HG02678 (cell line): Measurements from ENCODE around the gene ANKRD16.
A peak's percentile ranks its signal among the peaks of the same experiment; 100 is the strongest.

ENCODE experiments used
- ATAC-seq: cut with Tn5 transposase; IDR thresholded peaks from one replicate; pipeline ENCODE4 v1.9.1; 2021; ENCODE audit warnings: mild to moderate bottlenecking, moderate library complexity; ENCODE audit not compliant: unreplicated experiment

Gene ANKRD16

GRCh38 chr10:5904227-5904626 lies 14.5 kb upstream of the ANKRD16 start:
- ATAC-seq: peak; percentile 95

- no peak for ATAC-seq
Measured at GRCh38 chr10:5903563-5903962, 13.9 kb upstream of the ANKRD16 start.

- no peak for ATAC-seq
Measured at GRCh38 chr10:5902511-5903274, 13.0 kb upstream of the ANKRD16 start.

GRCh38 chr10:5900247-5900646 lies 10.6 kb upstream of the ANKRD16 start:
- no peak for ATAC-seq

- no peak for ATAC-seq
Measured at GRCh38 chr10:5898163-5898562, 8.5 kb upstream of the ANKRD16 start.

GRCh38 chr10:5897504-5897903 lies 7.8 kb upstream of the ANKRD16 start:
- ATAC-seq: no peak

GRCh38 chr10:5897053-5897340 lies 7.3 kb upstream of the ANKRD16 start:
- no peak for ATAC-seq

GRCh38 chr10:5896208-5897052 lies 6.7 kb upstream of the ANKRD16 start:
- no peak for ATAC-seq

- peak; percentile 82 for ATAC-seq
Measured at GRCh38 chr10:5895804-5896203, 6.1 kb upstream of the ANKRD16 start.

- ATAC-seq: no peak
Measured at GRCh38 chr10:5895365-5895764, 5.7 kb upstream of the ANKRD16 start.

- ATAC-seq: no peak
Measured at GRCh38 chr10:5894873-5895272, 5.2 kb upstream of the ANKRD16 start.

GRCh38 chr10:5894403-5894802 lies 4.7 kb upstream of the ANKRD16 start:
- no peak for ATAC-seq

- no peak for ATAC-seq
Measured at GRCh38 chr10:5893321-5893720, 3.6 kb upstream of the ANKRD16 start.

- no peak for ATAC-seq
Measured at GRCh38 chr10:5892007-5892406, 2.3 kb upstream of the ANKRD16 start.

- ATAC-seq: no peak
Measured at GRCh38 chr10:5891009-5891408, 1.3 kb upstream of the ANKRD16 start.

- ATAC-seq: peak; percentile 5
Measured at GRCh38 chr10:5890452-5890915, 791 bp upstream of the ANKRD16 start.

- peak; percentile 26 for ATAC-seq
Measured at GRCh38 chr10:5888843-5889623, 660 bp downstream of the ANKRD16 start.

- no peak for ATAC-seq
Measured at GRCh38 chr10:5888351-5888750, 1.3 kb downstream of the ANKRD16 start.

GRCh38 chr10:5887641-5888040 lies 2.1 kb downstream of the ANKRD16 start:
- ATAC-seq: no peak

- ATAC-seq: no peak
Measured at GRCh38 chr10:5887029-5887428, 2.7 kb downstream of the ANKRD16 start.

- no peak for ATAC-seq
Measured at GRCh38 chr10:5885619-5886018, 4.1 kb downstream of the ANKRD16 start.
